ENCODE data around the gene BTG3.
A peak's percentile ranks its signal among the peaks of the same experiment; 100 is the strongest.

The BTG3 gene, protein sequence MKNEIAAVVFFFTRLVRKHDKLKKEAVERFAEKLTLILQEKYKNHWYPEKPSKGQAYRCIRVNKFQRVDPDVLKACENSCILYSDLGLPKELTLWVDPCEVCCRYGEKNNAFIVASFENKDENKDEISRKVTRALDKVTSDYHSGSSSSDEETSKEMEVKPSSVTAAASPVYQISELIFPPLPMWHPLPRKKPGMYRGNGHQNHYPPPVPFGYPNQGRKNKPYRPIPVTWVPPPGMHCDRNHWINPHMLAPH
- 14.3 to 74.9 (median 37.9) reads per million in 3 experiments for total RNA-seq

DNA sequence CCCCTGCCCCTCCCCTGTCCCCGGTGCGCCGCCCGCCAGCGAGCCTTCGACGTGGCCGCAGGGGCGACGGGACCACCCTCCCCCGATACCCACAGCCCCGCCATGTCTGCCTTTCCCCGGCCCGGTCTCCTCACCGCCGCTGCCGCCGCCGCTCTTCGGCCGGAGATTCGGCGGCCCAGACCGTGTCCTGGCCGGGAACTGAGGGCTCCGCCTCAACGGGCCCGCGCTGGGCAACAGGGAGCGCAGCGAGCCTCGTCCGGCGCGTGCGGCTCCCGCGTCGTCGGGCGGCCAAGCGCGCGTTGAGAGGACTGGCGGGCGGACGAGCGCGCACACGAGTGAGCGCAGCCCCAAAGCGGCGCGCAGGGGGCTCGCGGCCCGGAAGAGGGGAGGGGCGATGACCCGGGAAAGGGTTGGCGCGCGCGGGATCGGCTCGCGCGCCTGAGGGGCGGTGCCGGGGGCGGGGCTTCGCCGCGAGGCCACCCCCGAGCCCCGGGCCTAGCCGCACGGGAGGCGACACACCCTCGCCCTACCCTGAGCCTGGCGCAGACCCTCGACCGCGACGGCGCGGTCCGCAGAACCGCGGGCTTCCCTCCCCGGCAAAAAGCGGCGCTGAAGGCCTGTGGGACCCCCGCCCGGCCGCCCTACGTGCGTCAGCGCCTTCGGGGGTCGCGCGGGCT lies at the start of gene BTG3:
TSS of gene BTG3 (minus strand) at position 337 of the 677 bp plus-strand sequence. CDS start 3,757 bp downstream, outside the sequence.
- DNase-seq: peak; percentile 79

DNA sequence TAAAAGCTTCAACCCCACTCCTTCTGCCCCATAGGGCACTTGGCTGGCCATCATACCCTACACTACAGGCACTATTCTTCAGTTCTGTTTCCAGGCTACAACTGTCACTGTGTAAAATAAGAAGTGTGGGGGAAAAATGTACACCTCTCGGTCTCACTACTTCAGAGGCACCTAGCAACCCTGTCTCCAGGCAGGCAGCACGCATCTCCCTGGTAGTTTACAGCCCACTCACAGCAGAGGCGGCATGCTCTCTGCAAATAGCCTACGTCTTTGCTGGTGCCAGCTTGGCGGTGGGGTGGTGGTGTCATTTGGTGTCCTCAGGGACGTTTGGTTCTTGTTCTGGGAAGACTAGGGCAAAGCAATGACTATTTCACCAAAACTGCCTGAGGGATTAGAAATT lies 48.2 kb upstream of the BTG3 start:
- DNase-seq: no peak

DNA sequence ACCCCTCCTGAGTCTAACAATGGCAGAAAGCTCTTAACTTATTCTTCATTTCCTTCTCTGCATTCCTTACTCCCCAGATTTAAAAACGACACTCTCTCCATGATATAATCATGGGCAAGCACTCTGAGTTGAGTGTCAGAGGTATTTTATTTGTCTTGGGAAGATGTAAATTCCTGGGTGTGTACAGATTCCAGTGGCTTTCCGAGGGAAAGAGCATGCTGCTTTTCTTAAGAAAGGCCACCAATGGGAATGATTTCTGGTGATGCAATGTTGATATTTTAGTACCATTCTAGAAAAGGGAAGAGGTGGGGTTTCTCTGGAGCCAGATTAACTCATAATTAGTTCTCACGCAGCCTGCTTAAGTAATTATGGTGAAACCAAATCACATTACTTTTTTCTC lies 47.8 kb upstream of the BTG3 start:
- DNase-seq: no peak

DNA sequence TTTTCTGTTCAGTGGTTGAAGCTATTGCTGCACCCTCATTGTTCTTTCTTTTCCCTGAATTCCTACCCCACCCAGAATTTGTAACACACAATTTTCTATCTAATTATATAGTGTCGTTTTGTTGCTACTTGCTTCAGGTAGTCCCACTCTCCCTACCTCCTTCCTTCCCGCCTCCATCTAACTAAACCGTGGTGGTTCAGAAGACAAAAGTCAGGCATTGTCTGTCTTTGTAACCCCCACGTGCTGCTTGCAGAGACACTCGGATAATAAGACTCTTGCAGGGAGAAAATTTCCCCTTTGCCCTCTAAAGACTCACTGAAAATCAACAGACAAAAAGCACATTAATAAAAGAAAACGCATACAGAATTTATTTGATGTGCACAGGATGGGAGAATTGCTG lies 46.2 kb upstream of the BTG3 start:
- no peak for DNase-seq

DNA sequence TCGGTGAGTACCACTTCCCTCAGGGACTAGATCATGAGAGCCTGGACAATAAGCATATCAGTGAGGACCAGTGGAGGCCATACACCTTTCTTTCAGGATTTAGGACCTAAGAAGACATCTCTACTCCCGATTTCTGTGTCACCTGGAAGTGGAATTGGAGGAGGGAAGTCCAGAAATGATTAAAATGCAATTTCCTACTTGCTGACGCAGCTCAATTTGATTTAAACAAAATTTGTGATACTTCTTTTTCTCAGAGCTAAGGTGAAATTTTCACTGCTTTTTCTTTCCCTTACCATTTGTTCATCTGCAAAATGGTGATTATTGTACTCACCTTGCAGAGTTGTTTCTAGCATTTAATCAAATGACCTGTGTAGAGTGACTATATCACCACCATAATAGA lies 38.8 kb upstream of the BTG3 start:
- DNase-seq: no peak

DNA sequence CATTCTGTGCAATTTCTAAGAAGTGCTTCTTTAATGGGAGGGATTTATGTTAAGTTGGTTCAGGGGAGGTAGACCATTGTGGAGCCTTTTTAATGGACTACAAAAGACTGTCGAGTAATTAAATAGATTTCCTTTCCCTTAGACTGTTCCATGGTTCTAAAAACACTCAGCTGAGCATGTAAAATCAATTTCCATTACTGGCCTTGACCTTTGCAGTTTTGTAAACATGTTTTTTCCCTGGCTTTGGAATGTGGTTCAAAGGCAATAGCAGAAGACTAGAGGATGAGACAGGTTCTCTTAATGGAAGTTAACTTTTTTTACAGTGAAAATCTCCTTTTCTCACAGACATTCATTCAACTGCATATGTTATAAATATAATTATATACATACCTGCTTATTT lies 37.6 kb upstream of the BTG3 start:
- no peak for DNase-seq

DNA sequence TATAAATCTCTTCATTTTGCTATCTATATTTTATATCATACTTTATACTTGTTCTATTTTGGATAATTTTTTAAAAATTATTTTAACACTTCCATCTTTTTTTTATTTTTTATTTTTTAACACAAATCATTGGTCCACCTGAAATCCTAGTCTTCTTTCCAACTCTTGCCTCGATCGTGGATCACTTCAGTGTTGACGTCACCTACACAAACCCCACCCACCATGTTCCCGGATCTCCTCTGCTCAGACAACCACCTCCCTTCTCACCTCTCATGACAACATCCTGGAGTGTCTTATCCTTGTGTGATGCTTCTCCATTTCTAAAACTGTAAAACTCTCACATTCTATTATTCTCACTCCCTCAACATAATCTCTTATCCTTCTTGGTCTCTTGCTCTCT lies 34.1 kb upstream of the BTG3 start:
- DNase-seq: no peak

DNA sequence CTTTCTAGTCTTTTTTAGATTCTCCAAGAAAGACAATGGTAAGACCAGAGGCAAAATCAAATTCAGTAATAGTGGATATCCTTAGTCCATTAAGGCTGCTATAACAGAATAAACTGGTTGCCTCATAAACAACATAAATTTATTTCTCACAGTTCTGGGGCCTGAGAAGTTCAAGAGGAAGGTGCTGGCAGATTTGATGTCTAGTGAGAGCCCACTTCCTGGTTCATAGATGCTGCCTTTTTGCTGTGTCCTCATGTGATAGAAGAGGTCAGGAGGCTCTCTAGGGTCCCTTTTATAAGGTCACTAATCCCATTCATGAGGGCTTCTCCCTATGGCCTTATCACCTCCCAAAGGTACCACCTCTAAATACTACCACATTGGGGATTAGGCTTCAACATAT lies 31.5 kb upstream of the BTG3 start:
- DNase-seq: no peak

DNA sequence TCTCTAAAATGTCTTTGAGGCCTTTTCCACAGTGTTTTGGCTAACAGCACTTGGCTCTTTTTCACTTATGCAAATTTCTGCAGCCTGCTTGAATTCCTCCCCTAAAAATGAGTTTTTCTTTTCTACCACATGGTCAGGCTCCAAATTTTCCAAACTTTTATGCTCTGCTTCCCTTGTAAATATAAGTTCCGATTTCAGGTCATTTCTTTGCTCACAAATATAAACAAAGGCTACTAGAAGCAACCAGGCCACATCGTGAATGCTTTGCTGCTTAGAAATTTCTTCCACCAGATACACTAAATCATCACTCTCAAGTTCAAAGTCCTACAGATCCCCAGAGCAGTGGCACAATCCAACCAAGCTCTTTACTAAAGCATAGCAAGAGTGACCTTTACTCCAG lies 28.1 kb upstream of the BTG3 start:
- DNase-seq: no peak

DNA sequence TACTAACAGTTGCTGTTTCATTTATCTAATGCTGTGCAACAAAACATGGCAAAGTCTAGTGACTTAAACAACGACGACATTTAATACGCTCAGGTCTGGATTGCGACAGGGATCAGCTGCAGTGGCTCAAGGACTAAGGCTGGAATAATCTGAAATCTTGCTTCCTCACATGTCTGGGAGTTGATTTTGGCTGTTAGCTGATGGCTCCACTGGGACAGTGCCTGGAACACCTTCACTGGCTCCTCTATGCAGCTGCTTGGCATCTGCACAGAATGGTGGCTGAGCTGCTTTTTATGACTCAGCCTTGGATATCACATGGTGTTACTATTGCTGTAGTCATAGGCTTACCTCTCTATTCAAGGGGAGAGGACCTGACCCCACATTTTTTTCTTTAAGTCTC lies 24.0 kb upstream of the BTG3 start:
- no peak for DNase-seq

DNA sequence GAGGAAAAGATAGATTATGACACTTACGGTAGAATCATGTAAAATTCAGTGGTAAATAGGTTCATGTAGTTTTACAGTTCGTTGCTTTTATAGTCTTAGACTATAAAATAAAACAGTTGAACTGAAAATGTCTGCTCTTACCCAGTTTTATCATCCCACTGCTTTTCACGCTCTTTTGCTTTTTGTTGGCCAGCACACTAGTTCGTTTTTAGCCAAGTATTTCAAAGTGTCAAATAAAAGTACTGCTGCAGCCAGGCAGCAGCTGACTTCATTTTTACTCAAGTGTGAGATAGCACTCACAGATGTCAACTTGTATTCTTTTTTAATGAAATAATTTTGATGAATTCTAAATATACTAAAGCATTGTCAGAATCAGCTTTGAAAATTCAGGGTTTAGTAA lies 18.5 kb upstream of the BTG3 start:
- DNase-seq: no peak

DNA sequence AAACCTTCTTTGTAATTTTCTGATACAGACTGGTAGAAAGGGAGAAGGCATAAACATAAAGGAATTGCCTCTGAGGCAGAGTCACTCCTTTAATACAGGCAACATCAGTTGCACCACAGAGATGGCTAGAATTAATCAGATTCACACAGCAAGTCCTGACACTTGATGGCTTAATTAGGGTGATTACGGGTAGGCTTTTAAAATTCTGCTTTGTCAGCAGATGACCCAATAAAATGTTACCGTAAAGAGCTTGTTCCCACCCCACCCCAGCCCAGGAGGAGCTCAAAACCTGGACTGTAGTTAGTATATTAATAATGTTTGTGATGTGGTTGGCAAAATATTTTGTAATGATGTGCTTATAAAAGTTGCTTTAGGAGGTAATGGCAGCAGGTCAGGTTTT lies 9.3 kb upstream of the BTG3 start:
- no peak for DNase-seq

DNA sequence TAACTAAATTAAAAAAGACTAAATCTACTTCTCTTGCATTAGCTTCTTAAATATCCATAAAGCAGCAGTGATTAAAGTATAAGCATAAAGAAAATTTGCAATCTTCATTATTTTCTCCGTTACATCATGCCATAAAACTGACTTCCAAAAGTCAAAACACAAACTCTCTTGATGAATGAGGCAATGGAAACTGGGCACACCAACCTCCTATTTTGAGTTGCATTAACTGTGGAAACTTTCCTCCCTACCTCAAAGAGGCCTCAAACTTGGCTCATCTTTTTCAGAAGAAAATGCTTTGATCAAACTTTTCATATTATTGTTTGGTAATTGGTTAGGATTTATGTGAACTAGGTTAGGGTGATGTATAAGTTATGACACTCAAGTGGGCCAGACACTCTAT lies 4.1 kb upstream of the BTG3 start:
- no peak for DNase-seq

DNA sequence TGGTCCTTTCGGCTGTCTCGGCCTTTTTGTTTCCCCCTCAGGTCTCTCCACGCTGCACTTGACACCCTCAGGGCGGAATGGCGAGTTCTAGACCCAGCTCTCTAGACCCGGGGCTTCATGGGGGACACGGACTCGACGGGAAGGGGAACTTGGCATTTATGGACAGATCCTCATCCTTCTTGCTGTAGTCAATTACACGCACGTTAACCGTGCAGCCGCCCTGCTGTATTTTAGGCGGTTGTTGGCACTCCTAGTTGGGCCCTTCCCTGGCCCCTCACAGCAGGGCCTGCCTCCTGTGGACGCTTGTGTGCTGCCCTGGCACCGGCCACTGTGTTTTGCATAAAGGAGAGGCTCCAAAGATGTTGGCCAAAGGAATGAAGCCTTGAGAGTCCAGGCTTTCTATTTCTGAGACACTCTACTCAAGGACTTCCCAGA lies 558 bp upstream of the BTG3 start:
- DNase-seq: no peak

DNA sequence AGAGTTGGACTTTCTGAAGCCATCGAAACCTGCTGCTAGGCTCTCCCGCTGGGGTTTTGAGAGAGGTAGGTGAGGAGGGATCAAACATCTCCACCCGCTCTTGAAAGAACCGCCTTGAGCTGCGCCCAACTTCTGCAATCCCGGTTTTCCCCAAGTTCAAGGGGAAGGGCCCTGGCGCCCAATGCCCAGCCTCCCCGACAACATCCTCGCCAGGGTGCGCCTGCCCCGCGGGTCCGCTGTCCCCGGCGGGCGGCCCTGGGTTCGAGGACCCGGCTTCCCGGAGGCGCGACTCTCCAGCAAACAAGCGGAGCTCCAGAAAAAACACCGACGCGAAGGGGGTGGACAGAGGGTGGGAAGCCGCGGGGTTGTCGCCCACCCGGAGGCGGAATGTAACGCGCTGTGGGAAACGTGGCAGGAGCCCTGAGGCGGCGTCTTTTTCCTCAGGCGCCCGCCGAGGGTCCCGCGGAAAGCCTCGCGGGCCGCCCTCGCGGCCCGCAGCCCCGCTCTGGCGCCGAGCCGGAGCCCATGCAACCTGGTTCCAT lies 607 bp downstream of the BTG3 start:
- no peak for DNase-seq

DNA sequence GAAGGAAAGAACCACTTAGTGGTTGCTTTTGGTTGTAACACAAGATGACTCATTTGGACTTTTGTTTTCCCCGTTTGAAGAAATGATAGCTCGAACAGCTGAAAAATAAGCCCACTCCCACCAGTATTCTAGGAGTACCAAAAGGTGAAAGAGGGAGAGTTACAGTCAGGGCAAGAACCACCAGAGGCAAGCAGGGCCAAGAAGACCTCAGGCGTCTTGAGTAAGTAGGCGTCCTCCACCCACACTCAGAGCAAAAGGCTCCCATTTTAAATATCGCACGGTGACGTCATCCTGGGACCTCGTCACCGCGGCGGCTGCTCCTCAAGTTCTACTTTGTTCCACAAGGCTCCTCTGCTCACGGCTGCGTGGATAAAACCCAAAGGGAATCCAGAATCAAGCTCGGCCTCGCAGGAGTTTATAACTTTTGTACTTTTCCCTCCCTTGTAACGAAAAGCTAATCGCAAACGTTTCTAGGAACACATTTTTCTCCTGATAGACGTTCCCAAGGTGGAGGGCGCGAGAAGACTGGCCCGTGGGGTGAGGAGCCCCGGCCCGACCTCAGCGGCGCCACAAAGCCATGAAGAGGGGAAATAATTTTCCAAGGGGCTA lies 1.2 kb downstream of the BTG3 start:
- peak; percentile 81 for DNase-seq

DNA sequence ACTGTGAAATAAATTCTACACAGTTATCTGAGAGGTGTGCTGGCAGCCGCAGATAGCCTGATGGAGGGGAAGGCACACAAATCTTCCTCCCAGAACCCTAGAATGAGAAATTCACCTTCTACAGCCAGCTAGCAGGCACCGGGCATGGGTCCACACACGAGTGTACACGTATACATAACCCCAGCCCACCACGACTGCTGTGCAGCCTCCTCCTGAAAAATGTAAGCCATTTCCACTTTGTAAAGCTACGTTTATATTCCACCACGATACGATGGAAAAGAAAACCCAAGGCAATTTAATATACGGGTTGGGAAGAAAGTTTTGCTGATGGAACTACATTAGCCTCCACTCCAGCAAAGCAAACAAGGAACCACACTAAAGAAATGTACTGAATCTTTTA lies 1.8 kb downstream of the BTG3 start:
- no peak for DNase-seq

DNA sequence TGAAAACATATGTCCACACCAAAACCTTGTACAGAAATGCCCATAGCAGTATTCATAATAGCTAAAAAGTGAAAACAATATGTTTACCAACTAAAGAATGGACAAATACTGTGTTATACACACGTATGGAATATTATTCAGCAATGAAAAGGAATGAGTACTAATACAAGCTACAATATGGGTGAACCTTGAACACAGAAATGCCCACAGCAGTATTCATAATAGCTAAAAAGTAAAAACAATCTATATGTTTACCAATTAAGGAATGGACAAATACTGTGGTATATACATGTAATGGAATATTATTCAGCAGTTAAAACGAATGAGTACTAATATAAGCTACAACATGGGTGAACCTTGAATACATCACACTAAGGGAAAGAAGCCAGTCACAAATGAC lies 3.0 kb downstream of the BTG3 start:
- DNase-seq: no peak

DNA sequence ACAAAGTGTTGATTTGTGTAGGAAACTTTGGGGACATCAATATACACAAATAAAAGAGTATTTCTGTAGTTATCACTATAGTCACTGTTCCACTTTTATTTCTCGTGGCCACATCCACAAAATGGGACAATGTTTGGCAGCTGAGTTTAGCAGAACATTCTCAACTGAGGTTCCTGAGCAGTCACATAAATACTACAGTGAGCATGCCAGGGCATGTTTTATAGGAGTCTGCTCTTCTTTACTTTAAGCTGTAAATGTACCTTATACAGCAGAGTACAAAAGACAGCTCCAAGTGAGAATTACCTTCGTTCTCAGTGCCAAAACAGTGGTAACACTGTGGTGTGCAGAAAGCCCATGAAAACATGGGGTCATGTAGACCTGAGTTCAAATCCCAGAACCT lies 5.0 kb downstream of the BTG3 start:
- DNase-seq: no peak

DNA sequence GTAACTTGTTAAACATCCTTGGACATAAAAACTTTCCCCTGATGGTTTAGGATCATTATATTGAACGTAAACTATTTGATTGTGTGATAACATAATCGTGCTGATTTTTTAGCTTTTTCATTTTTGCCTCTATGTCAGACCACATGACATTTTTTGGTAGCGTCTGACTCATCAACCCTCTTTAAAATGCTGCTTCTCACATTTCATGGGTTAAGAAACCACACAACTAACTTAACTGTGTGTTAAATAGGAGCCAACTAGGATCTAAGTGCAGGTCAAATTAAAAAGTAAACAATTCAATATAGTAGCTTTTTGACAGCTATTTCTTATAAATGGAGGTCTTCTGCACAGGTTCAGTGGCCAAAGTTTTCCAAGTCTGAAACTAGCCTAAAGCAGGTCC lies 9.8 kb downstream of the BTG3 start:
- no peak for DNase-seq

DNA sequence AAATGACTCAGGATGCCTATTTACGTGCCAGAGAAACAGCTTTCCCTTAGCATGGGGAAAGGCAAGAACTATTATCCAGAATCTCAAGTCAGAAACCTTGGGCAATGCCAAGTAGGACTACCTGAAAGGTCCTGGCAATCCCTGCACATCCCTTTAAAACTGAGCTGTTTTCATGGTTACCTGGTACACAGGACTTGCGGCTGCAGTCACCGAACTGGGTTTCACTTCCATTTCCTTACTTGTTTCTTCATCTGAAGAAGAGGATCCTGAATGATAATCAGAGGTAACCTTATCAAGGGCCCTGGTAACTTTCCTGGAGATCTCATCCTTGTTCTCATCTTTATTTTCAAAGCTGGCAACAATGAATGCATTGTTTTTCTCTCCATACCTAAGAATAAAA lies 14.3 kb downstream of the BTG3 start:
- no peak for DNase-seq

DNA sequence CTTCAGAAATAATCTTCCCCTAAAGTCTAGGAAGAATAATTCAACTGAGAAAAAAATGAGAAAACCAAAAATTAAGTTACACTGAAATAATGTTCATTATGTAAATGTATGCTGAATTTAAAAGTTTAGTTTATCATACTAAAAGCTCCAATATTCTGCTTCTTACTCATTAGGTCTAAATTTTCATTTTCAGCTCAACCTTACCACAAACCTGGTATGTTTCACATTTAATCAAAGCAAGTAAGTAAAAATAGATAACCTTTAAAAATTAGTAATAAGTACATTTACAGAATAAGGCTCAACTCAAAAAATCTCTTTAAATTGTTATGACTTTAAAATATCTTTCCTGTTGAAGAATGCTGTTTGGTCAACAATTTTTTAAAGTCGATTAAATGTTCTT lies 15.0 kb downstream of the BTG3 start:
- no peak for DNase-seq

DNA sequence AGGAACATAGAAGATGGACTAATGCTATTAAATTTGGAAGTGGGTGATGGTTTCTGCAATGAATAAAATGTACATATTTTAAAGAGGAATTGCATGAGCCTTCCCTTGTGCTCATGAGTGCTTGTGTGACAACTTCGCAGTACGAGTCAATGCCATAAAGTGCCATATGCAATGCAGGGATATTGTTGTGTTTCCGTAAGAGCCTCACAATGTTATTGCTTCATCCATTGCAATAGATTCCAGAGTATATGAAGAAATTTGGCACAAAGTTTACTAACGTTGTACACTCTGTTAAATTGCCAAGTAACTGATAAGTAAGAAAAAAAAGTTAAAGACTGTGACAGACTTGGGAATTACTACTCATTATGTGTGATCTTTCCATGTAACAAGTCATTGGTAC lies 22.3 kb downstream of the BTG3 start:
- no peak for DNase-seq

DNA sequence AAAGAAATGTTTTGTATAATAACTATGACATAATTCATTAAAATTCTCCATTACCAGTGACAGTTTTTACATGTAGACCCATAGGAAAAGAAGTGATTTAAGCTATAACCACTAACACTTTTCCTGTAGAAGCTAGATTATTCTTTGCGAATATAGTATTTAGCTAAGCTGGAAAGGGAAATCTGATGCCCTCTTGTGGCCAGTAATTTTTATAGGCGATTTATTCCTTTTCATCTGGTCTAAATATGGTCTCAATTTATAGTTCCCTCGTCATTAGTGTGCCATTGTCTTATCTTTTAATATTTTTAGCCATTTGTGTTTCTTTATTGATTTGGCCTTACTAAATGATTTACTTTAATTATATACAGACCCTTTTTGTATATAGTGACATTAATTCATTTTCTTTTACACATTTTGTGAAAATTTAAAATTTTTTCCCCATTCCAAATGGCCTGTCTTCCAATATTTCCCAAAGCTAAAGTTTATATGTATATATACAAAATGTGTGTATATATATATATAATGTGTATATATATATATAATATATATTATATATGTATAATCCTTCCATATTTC lies 26.7 kb downstream of the BTG3 start:
- DNase-seq: peak; percentile 29
